ENCODE measurements around the gene CDCP2.

DNA sequence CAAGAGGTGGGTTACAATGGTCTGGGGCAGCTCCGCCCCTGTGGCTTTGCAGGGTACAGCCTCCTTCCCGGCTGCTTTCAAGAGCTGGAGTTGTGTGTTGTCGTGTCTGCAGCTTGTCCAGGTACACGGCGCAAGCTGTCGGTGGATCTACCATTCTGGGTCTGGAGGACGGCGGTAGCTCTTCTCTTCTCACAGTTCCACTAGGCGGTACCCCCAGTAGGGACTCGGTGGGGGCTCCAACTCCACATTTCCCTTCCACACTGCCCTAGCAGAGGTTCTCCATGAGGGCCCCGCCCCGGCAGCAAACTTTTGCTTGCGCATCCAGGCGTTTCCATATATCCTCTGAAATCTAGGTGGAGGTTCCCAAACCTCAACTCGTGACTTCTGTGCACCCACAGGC is 12.3 kb upstream of the CDCP2 start:
- TF ChIP-seq CTCF (IDR thresholded peaks at IDR 0.05): no peak
- TF ChIP-seq POLR2AphosphoS5 (IDR thresholded peaks at IDR 0.05): no peak
- no peak for TF ChIP-seq POLR2A (IDR thresholded peaks at IDR 0.05)

Measured in sigmoid colon (tissue), 4 donors.